Thoracic aorta (tissue), 2 donors: ENCODE measurements around the gene JCAD. TPM values are rescaled to one million over a fixed set of nuclear protein-coding genes. Genes with fewer than 3 reads are reported as not detected.
A peak's percentile ranks its signal among the peaks of the same experiment; 100 is the strongest.
"Not testable (repeated sequence)": the region's sequence is repeated elsewhere in the genome, so short reads cannot be mapped to it uniquely, and the experiment has no call there.

Experiments
- ATAC-seq: fragments of 150-250 bp; one replicate; pipeline ENCODE4 v1.8.0; 2017; ENCODE audit warnings: low read depth; ENCODE audit not compliant: insufficient number of reproducible peaks, low FRiP score
- DNase-seq: peaks from one replicate; pipeline ENCODE4 v3.0.0-alpha.2; 2020; ENCODE audit warnings: low spot score
- H3K27ac ChIP-seq, 2 donors: fragments of 200-600 bp; sonication (generic); 1 replicate in 1 of 2; 2 replicates in 1 of 2; pipeline ENCODE4 v1.5.1; 2016; ENCODE audit warnings: mild to moderate bottlenecking in 2 of 2, moderate library complexity in 2 of 2
- H3K27me3 ChIP-seq: fragments of 200-600 bp; sonication (generic); replicated peaks from 2 replicates; pipeline ENCODE4 v1.6.0; 2016; ENCODE audit warnings: mild to moderate bottlenecking; ENCODE audit not compliant: insufficient read depth
- H3K36me3 ChIP-seq: fragments of 200-600 bp; sonication (generic); one replicate; pipeline ENCODE4 v1.5.1; 2016
- H3K4me1 ChIP-seq, 2 donors: fragments of 200-600 bp; sonication (generic); 1 replicate in 1 of 2; 2 replicates in 1 of 2; pipeline versions ENCODE4 v1.5.1 to v1.6.0; 2016; ENCODE audit warnings: low read depth in 2 of 2, mild to moderate bottlenecking in 1 of 2; ENCODE audit not compliant: control insufficient read depth in 1 of 2
- H3K4me3 ChIP-seq: fragments of 200-600 bp; sonication (generic); 2 replicates; pipeline ENCODE4 v1.5.1; 2016; ENCODE audit warnings: mild to moderate bottlenecking
- H3K9me3 ChIP-seq: fragments of 200-600 bp; sonication (generic); 2 replicates; pipeline ENCODE4 v1.5.1; 2016
- total RNA-seq, 2 donors: library from RNA; depleted of rRNA; stranded (reverse); fragments of >200 nt; gene quantifications; one replicate each; pipeline versions ENCODE4 v1.1.0 to v1.2.3, GENCODE V29; 2016
- TF ChIP-seq, protein P1 (sequence below): fragments of 200-600 bp; sonication (generic); IDR thresholded peaks from one replicate; pipeline ENCODE4 v1.5.1; 2019; ENCODE audit warnings: antibody characterized with exemption

Gene JCAD
- total RNA-seq, 2 donors from 2014 or later: 46.3 to 103 TPM

DNA sequence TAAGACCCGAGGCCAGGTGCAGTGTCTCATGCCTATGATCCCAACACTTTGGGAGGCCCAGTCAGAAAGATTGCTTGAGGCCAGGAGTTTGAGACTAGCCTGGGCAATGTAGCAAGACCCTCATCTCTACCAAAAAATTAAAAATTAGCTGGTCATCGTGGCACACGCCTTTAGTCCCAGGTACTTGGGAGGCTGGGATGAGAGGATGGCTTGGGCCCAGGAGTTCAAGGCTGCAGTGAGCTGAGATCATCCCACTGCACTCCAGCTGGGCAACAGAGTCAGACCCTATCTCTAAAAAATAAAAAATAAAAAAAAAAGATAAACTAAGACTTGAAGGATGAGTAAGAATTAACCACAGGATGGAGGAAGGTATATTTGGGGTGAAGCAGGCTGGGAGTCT is 77.9 kb downstream of the JCAD start:
- no peaks in the 10 kb centered on the region for H3K27me3 ChIP-seq
- no peak for ATAC-seq
- H3K4me1 ChIP-seq: peaks cover 10 to 26% of the 10 kb centered on the region in 2 donors
- H3K36me3 ChIP-seq: no peaks in the 10 kb centered on the region
- TF ChIP-seq, protein P1, sequence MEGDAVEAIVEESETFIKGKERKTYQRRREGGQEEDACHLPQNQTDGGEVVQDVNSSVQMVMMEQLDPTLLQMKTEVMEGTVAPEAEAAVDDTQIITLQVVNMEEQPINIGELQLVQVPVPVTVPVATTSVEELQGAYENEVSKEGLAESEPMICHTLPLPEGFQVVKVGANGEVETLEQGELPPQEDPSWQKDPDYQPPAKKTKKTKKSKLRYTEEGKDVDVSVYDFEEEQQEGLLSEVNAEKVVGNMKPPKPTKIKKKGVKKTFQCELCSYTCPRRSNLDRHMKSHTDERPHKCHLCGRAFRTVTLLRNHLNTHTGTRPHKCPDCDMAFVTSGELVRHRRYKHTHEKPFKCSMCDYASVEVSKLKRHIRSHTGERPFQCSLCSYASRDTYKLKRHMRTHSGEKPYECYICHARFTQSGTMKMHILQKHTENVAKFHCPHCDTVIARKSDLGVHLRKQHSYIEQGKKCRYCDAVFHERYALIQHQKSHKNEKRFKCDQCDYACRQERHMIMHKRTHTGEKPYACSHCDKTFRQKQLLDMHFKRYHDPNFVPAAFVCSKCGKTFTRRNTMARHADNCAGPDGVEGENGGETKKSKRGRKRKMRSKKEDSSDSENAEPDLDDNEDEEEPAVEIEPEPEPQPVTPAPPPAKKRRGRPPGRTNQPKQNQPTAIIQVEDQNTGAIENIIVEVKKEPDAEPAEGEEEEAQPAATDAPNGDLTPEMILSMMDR: no peak
- no peak for DNase-seq
- no peak overlapping the region for H3K4me3 ChIP-seq
- H3K27ac ChIP-seq: no peak overlapping the region
- peaks cover 8% of the 10 kb centered on the region for H3K9me3 ChIP-seq

GRCh38 chr10:29980084-29980483 is 79.3 kb downstream of the JCAD start:
- ATAC-seq (no peak), DNase-seq (no peak)
- Histone ChIP-seq H3K4me1 (peaks cover 15 to 33% of the 10 kb centered on the region in 2 donors), H3K36me3 (no peaks in the 10 kb centered on the region), H3K27ac (peak overlapping the region; percentile 21 to 79), H3K9me3 (peaks cover 8% of the 10 kb centered on the region), H3K4me3 (no peak overlapping the region), H3K27me3 (no peaks in the 10 kb centered on the region)
- TF ChIP-seq, protein P1: no peak

- DNase-seq, H3K9me3 ChIP-seq, ATAC-seq, H3K36me3 ChIP-seq, H3K27me3 ChIP-seq, H3K4me3 ChIP-seq: not testable (repeated sequence)
- peak overlapping the region; percentile 21 to 79 for H3K27ac ChIP-seq
- H3K4me1 ChIP-seq: peaks cover 15 to 33% of the 10 kb centered on the region in 2 donors
Observed at GRCh38 chr10:29979421-29979779, 80.0 kb downstream of the JCAD start.

GRCh38 chr10:29977171-29977570 is 82.2 kb downstream of the JCAD start:
- ATAC-seq (no peak), DNase-seq (no peak)
- peaks cover 15 to 33% of the 10 kb centered on the region in 2 donors for H3K4me1 ChIP-seq
- H3K4me3 ChIP-seq: no peak overlapping the region
- H3K27me3 ChIP-seq: no peaks in the 10 kb centered on the region
- H3K36me3 ChIP-seq: no peaks in the 10 kb centered on the region
- peak overlapping the region; percentile 29 to 79 for H3K27ac ChIP-seq
- TF ChIP-seq, protein P1: no peak
- no peaks in the 10 kb centered on the region for H3K9me3 ChIP-seq

- Histone ChIP-seq H3K27ac (peak overlapping the region; percentile 29 to 79), H3K4me3 (no peak overlapping the region), H3K27me3 (no peaks in the 10 kb centered on the region), H3K36me3 (no peaks in the 10 kb centered on the region), H3K4me1 (peaks cover 15 to 33% of the 10 kb centered on the region in 2 donors), H3K9me3 (no peaks in the 10 kb centered on the region)
- TF ChIP-seq, protein P1: no peak
- no peak for ATAC-seq
- DNase-seq: no peak
Observed at GRCh38 chr10:29976134-29976533, 83.3 kb downstream of the JCAD start.

DNA sequence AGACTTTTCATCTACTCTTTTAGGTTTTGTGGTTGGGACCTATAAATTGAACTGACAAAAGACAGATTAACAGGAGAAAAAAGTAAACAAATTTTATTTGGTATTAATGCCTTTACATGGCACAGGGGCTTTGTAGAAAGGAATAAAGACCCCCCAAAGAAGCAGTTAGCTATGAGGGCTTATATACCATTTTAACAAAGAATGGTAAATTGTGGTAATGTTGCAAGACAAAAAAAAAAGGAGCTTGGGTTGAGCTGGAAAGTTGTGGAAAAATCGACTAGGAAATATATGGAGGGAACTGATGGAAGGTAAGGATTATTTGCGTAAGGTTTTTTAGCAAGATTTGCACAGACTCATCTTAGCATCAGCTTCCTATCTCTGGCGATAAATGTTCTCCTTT is 84.6 kb downstream of the JCAD start:
- no peak for DNase-seq
- ATAC-seq: no peak
- H3K4me1 ChIP-seq: peaks cover 15 to 35% of the 10 kb centered on the region in 2 donors
- no peaks in the 10 kb centered on the region for H3K36me3 ChIP-seq
- H3K9me3 ChIP-seq: no peaks in the 10 kb centered on the region
- TF ChIP-seq, protein P1: no peak
- no peaks in the 10 kb centered on the region for H3K27me3 ChIP-seq
- no peak overlapping the region for H3K27ac ChIP-seq
- H3K4me3 ChIP-seq: no peak overlapping the region
